GM20431 (cell line): ENCODE measurements around the gene C21orf58.

Experiments used
- in situ Hi-C: fragments of 300-500 bp; cut with MseI, MboI; formaldehyde crosslinking; loops from one replicate; pipeline ENCODE4 v1.15.0; 2020; ENCODE audit warnings: low sequenced_read_pairs; ENCODE audit not compliant: unreplicated experiment

C21orf58 gene

GRCh38 chr21:46354518-46354917 is 30.8 kb upstream of the C21orf58 start:
- in situ Hi-C loops, result no loop called here

- in situ Hi-C loops, result no loop called here
Measured at GRCh38 chr21:46354046-46354445, 30.4 kb upstream of the C21orf58 start.

GRCh38 chr21:46352913-46353312 is 29.2 kb upstream of the C21orf58 start:
- in situ Hi-C loops, result no loop called here

- in situ Hi-C loops, result no loop called here
Measured at GRCh38 chr21:46352164-46352515, 28.5 kb upstream of the C21orf58 start.

DNA sequence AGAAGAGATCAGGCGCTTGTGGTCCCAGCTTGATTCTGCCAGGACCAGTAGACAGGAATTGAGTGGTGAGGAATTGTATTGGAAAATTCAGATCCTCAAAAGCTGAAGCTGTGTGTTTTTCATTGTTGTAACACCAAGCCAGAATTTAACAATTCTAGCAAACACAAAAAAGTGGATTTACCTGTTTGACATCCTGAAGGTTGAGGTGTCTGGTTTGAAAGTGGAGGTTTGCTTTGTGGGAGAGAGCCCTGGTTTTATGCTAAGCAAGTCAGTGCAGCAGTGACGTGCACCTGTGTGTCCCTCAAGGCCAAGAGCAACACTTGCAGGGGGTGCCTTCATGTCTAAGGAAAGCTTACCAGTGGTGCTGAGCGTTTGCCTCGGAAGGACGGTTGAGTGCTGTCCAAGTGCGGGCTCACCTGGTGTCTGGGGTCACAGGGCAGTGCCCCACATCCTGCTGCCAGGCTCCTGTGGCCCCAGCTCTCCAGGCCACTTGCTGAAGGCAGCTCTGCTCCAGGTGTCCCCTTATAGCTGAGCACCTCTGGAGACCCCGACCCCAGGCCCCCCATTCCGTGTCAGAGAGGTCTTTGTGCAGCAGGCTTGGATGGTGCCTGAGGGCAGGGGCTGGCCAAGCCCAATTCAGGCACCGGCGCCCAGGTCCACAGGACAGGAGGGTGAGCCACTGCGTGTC is 27.9 kb upstream of the C21orf58 start:
- in situ Hi-C loops, result no loop called here

DNA sequence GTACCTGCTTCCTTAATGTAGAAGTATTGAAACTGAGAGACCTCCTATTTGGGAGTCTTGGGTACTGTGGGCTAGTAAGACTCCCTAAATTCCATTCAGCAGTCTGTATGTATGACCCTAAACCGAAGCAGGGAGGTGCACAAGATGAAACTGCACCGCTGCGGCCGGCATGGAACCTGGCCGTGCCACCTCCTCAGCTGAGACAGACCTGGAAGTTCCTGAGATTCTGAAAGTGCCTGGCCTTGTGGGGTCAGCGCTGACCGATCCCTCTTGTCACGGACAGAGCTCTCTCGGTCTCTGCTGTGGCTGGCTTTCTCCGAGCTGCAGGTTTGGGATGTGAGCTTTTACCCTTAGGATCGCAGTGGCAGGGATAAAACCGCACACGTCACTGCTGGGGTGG is 27.3 kb upstream of the C21orf58 start:
- in situ Hi-C loops, result no loop called here

DNA sequence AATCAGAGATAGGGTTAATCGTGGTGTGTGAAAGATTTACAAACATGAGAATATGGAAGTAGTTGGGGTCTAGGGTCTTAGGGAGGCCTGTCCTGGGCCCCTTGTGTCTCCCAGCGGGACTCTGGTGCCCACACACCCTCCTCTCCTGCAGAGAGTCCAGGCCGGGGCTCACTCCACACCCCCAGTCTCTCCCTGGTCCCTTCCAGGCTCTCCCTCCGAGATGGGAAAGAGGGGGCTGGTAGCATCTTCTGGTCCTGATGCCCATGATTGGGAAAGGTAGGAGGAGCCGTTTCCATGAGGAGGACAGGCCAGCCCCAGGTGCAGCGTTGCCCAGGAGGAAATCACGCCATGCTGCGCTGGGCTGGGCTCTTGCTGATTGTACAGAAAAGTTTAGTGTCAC is 26.9 kb upstream of the C21orf58 start:
- in situ Hi-C loops, result no loop called here

DNA sequence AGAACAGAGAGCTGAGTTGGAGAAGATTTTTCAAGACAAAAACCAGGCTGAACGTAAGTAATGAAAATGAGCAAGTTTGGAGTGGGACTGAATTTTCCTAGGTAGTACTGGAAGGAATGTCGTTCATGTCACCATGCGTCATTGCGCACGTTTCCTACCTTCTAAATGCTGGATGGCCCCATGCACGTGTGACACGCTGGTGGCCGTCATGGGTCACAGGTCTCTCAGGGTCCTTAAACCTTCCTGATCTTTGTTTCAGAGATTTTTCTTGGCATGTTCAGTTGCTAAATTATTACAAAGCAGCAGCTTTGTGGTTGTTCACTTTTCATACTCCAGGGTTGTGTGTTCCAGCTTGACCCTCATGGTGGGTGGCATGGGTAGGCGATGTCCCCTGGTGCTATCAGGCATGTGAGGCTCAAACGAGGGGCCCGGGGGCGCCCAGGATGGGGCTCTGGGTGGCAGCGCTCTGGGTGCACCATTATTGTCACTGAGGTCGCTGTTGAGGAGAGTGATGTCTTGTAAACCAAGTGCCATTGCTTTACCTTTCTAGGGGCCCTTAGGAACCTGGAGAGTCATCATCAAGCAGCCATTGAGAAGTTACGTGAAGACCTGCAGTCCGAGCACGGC is 25.6 kb upstream of the C21orf58 start:
- in situ Hi-C loops, result no loop called here

DNA sequence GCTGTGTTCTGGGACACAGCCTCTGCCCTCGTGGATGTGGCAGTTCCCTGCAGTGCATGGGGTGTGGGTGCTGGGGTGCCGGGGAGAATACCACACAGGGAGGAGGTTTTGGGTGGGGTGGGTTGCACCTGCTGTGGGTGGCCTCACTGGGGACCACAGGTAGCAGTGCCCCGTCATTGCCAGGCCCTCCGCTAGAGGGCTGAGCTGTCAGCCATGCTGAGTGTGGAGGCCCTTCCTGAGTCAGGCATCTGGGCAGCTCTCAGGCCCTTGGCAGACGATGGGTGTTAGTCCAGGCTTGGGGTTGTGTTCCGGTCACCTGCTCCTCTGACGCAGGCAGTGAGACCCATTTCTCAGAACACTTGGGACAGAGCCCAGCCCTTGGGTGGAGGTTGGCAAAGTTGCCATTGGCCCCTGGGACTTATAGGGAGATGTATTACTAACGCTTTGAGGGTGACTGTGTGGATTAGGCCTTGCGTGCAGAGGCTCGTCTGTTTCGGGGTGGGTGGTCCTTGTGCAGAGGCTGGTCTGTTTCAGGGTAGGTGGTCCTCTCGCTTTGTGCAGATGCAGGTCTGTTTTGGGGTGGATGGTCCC is 24.2 kb upstream of the C21orf58 start:
- in situ Hi-C loops, result no loop called here

- in situ Hi-C loops, result no loop called here
Measured at GRCh38 chr21:46347203-46347550, 23.5 kb upstream of the C21orf58 start.

- in situ Hi-C loops, result no loop called here
Measured at GRCh38 chr21:46346296-46347202, 22.9 kb upstream of the C21orf58 start.

DNA sequence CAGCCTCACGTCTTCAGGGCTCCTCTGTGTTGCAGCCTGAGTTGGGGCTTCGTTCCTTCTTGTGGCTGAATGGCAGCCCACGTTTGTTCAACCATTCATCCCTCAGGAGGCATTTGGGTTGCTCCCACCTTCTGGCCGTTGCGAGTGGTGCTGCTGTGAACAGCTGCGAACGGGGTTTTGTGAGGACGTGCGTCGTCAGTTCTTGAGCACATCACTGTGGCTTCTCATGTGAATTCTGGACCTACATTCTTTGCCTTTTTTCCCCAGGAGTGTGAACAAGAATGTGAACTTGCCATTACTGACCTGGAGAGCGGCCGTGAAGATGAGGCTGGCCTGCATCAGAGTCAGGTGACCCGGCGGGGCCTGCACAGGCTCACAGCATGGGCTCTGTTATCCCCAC is 22.2 kb upstream of the C21orf58 start:
- in situ Hi-C loops, result no loop called here

GRCh38 chr21:46344219-46344915 is 20.7 kb upstream of the C21orf58 start:
- in situ Hi-C loops, result no loop called here

DNA sequence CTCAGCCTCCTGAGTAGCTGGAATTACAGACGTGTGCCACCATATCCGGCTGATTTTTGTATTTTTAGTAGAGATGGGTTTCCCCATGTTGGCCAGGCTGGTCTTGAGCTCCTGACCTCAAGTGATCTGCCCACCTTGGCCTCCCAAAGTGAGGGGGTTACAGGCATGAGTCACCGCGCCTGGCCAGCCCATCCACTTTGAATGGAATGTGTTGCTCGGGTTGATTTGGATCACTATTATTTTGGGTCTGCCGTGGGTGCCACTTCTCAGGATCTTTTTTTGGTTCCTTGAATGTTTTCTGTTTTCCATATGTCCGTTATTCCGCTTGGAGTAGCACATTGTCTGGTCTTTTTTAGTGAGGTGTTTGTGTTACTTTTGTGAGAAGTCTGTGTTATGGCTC is 17.3 kb upstream of the C21orf58 start:
- in situ Hi-C loops, result no loop called here

DNA sequence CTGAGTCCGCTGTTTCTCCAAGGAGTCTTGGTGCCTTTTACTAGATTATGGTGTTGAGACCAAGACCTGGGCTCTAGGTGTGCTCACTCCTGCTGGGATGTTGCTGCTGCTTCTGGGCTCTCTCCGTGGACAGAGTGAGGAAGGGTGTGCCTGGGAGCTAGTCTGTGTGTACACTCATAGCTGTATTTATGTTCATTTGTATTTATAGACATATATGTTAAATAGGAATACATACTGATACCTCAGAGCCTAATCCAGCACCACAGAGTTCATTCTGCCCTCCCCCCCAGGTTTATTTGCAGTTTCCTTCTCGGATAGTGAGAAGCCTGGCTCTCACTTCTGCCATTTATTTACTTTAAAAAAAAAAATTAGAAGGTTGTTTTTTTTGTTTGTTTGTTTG is 12.9 kb upstream of the C21orf58 start:
- in situ Hi-C loops, result no loop called here

GRCh38 chr21:46334351-46335140 is 10.9 kb upstream of the C21orf58 start:
- in situ Hi-C loops, result no loop called here

- in situ Hi-C loops, result no loop called here
Measured at GRCh38 chr21:46329796-46330195, 6.1 kb upstream of the C21orf58 start.

DNA sequence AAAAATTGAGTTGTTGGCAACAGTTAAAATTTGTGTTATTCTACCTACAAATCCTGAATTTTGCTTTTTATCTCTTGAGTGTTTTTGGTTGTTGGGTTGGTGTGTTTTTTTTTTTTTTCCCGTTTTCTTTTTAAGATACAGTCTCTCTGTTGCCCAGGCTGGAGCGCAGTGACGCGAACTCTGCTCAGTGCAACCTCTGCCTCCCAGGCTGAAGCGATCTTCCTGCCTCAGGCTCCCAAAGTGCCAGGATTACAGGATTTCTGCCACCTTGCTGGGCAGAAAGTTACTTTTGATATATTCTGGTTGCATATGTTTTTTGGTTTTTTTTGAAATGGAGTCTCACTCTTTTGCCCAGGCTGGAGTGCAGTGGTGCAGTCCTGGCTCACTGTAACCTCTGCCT is 4.5 kb upstream of the C21orf58 start:
- in situ Hi-C loops, result no loop called here

- in situ Hi-C loops, result no loop called here
Measured at GRCh38 chr21:46327711-46328110, 4.0 kb upstream of the C21orf58 start.
